PC-9 (cell line): ENCODE data around the gene DNAJB6. TPM values are rescaled to one million over a fixed set of nuclear protein-coding genes. Genes with fewer than 3 reads are reported as not detected.

Source experiments
- BruUV-seq: library from RNA; stranded (reverse); fragments of 400-500 nt; replicated peaks from 2 replicates; lab custom pipeline; 2021; lab: Mats Ljungman, UMichigan
- CTCF ChIA-PET: fragments of 300-600 bp; sonication (Branson Sonifier 250); formaldehyde crosslinking; loops from one replicate; lab custom pipeline; 2022; ENCODE audit warnings: antibody characterized with exemption; lab: Charles Lee
- POLR2A ChIA-PET: fragments of 300-600 bp; sonication (Branson Sonifier 250); formaldehyde crosslinking; loops from one replicate; lab custom pipeline; 2022; ENCODE audit warnings: antibody characterized with exemption; ENCODE audit not compliant: unreplicated experiment; lab: Charles Lee
- DNase-seq, 2 experiments: peaks; one replicate each; pipeline versions ENCODE4 v3.0.0 to v3.0.0-alpha.2; 2015 to 2022; ENCODE audit warnings: mixed read lengths in 1 of 2
- H2AFZ ChIP-seq: fragments of 200-600 bp; sonication (generic); 2 replicates; pipeline ENCODE4 v1.8.1; 2017; ENCODE audit warnings: antibody characterized with exemption
- H3F3A ChIP-seq: fragments of 200-600 bp; sonication (generic); 2 replicates; pipeline ENCODE4 v1.8.1; 2017; ENCODE audit warnings: antibody characterized with exemption, mild to moderate bottlenecking, low read depth; ENCODE audit not compliant: insufficient read depth
- H3K27ac ChIP-seq: fragments of 200-600 bp; sonication (generic); 2 replicates; pipeline ENCODE4 v1.6.1; 2016; ENCODE audit warnings: mixed run types
- H3K27me3 ChIP-seq: fragments of 200-600 bp; sonication (generic); 2 replicates; pipeline ENCODE4 v1.6.1; 2016; ENCODE audit warnings: low read depth, mixed run types; ENCODE audit not compliant: insufficient read depth
- H3K36me3 ChIP-seq: fragments of 200-600 bp; sonication (generic); 2 replicates; pipeline ENCODE4 v1.6.1; 2016; ENCODE audit warnings: low read depth, mixed run types
- H3K4me1 ChIP-seq: fragments of 200-600 bp; sonication (generic); replicated peaks from 2 replicates; pipeline ENCODE4 v1.6.1; 2016; ENCODE audit warnings: mixed run types; ENCODE audit not compliant: insufficient read depth
- H3K4me2 ChIP-seq: fragments of 200-600 bp; sonication (generic); 2 replicates; pipeline ENCODE4 v1.6.1; 2017; ENCODE audit warnings: mixed run types
- H3K4me3 ChIP-seq: fragments of 200-600 bp; sonication (generic); 2 replicates; pipeline ENCODE4 v1.6.1; 2016; ENCODE audit warnings: mixed run types
- H3K79me2 ChIP-seq: fragments of 200-600 bp; sonication (generic); 2 replicates; pipeline ENCODE4 v1.6.1; 2017; ENCODE audit warnings: low read depth, mixed run types
- H3K9me2 ChIP-seq: fragments of 200-600 bp; sonication (generic); 2 replicates; pipeline ENCODE4 v1.8.1; 2017; ENCODE audit warnings: mild to moderate bottlenecking; ENCODE audit not compliant: insufficient read depth
- H3K9me3 ChIP-seq: fragments of 200-600 bp; sonication (generic); 2 replicates; pipeline ENCODE4 v1.8.1; 2016; ENCODE audit warnings: low read depth; ENCODE audit not compliant: insufficient read depth
- H4K20me1 ChIP-seq: fragments of 200-600 bp; sonication (generic); 2 replicates; pipeline ENCODE4 v1.8.1; 2017; ENCODE audit not compliant: insufficient read depth
- CTCF ChIP-seq: fragments of 200-600 bp; sonication (generic); conservative IDR thresholded peaks from 2 replicates; pipeline ENCODE4 v1.6.1; 2017; ENCODE audit warnings: mixed run types, antibody characterized with exemption, mild to moderate bottlenecking, moderate library complexity
- EZH2 ChIP-seq: fragments of 200-600 bp; sonication (generic); IDR thresholded peaks from 2 replicates; pipeline ENCODE4 v1.8.0; 2017; ENCODE audit warnings: antibody characterized with exemption, low read depth
- intact Hi-C: fragments of 100-400 bp; cut with micrococcal nuclease; formaldehyde crosslinking; loops from one replicate; pipeline ENCODE4 v1.10.0; 2022; ENCODE audit not compliant: unreplicated experiment
- total RNA-seq: library from RNA; stranded (reverse); gene quantifications from 2 replicates; pipeline ENCODE4 v1.2.3, GENCODE V29; 2021

The DNAJB6 gene
- total RNA-seq, 1 experiment from 2014 or later = 182 TPM

- Histone ChIP-seq H3F3A (no peaks in the 10 kb centered on the region), H3K27me3 (no peaks in the 10 kb centered on the region), H3K79me2 (no peaks in the 10 kb centered on the region), H2AFZ (no peak overlapping the region), H3K4me2 (no peak overlapping the region), H4K20me1 (peaks cover 10% of the 10 kb centered on the region; the same call in 1 of the 2 replicates), H3K36me3 (no peaks in the 10 kb centered on the region), H3K4me1 (no peaks in the 10 kb centered on the region), H3K27ac (no peak overlapping the region), H3K9me2 (no peaks in the 10 kb centered on the region), H3K4me3 (no peak overlapping the region), H3K9me3 (no peaks in the 10 kb centered on the region)
- ChIA-PET POLR2A (no interaction called here), CTCF (no interaction called here)
- no peak for DNase-seq
- TF ChIP-seq EZH2 (no peak), CTCF (no peak)
- intact Hi-C loops = no loop called here
- no TSS peak for BruUV-seq
These were observed 89.9 kb downstream of the DNAJB6 start for GRCh38 chr7:157426463-157427301.

DNA sequence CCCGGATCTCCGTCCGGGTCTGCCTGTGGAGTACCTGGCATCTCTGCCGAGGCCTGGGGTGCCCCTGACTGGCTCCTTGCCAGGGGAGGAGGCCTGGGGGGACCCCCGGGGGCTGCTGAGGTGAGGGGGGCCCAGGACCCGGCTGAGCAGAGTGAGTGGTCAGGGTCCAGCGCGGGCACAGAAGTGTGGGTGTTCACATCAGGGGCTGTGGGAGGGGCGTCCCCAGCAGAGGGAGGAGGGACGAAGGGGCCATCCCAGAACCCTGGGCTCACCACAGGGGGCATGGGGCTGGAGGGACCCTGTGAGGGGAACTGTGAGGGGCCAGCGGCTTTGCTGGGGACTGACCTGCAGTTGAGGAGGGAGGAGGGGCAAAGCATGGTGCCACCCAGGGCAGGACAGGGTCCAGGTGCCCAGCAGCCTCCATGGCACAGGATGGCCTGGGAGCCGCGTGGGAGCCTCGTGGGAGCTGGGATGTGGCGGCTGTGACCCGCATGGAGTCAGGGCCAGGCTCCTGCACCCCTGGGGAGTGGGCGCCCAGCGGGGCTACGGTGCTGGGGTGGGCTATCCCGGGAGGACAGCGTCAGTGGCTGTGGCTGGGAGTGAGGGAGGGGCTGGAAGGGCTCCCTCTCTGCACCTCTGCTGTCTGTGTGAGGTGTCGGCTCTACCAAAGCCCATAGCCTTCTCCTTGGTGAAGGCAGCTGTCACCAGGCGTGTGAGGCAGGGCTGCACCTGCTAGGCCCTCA lies 91.2 kb downstream of the DNAJB6 start:
- H3K27me3 ChIP-seq = no peaks in the 10 kb centered on the region
- intact Hi-C loops = no loop called here
- no peak overlapping the region for H3K4me3 ChIP-seq
- POLR2A ChIA-PET = interaction anchor here (0.5 kb wide), 1 partner anchor 272 kb away, joined by 11 read pairs; no protein-coding TSS in a partner anchor
- CTCF ChIA-PET = no interaction called here
- peaks cover 10% of the 10 kb centered on the region; the same call in 1 of the 2 replicates for H4K20me1 ChIP-seq
- no peak overlapping the region for H2AFZ ChIP-seq
- no TSS peak for BruUV-seq
- no peaks in the 10 kb centered on the region for H3K79me2 ChIP-seq
- no peaks in the 10 kb centered on the region for H3K4me1 ChIP-seq
- peaks cover 5% of the 10 kb centered on the region; the same call in 1 of the 2 replicates for H3F3A ChIP-seq
- DNase-seq = no peak
- no peaks in the 10 kb centered on the region for H3K9me2 ChIP-seq
- H3K4me2 ChIP-seq = no peak overlapping the region
- H3K27ac ChIP-seq = no peak overlapping the region
- H3K36me3 ChIP-seq = no peaks in the 10 kb centered on the region
- no peaks in the 10 kb centered on the region for H3K9me3 ChIP-seq
- TF ChIP-seq CTCF (no peak), EZH2 (no peak)

GRCh38 chr7:157428554-157428945 lies 91.7 kb downstream of the DNAJB6 start:
- intact Hi-C loops = no loop called here
- TF ChIP-seq EZH2 (no peak), CTCF (no peak)
- BruUV-seq = no TSS peak
- H3K4me3 ChIP-seq = no peak overlapping the region
- H3K27ac ChIP-seq = no peak overlapping the region
- CTCF ChIA-PET = no interaction called here
- H2AFZ ChIP-seq = no peak overlapping the region
- H3K9me3 ChIP-seq = no peaks in the 10 kb centered on the region
- H3K79me2 ChIP-seq = no peaks in the 10 kb centered on the region
- no peaks in the 10 kb centered on the region for H3K27me3 ChIP-seq
- peaks cover 11% of the 10 kb centered on the region for H3F3A ChIP-seq
- H4K20me1 ChIP-seq = peaks cover 10% of the 10 kb centered on the region; the same call in 1 of the 2 replicates
- H3K36me3 ChIP-seq = no peaks in the 10 kb centered on the region
- no peaks in the 10 kb centered on the region for H3K4me1 ChIP-seq
- no peak for DNase-seq
- H3K9me2 ChIP-seq = no peaks in the 10 kb centered on the region
- POLR2A ChIA-PET = no interaction called here
- H3K4me2 ChIP-seq = no peak overlapping the region
